HG03521 (cell line): ENCODE results near the gene CXCL5.
"Not testable (repeated sequence)": the region's sequence is repeated elsewhere in the genome, so short reads cannot be mapped to it uniquely, and the experiment has no call there.

ENCODE experiments used
- ATAC-seq: cut with Tn5 transposase; IDR thresholded peaks from one replicate; pipeline ENCODE4 v1.9.1; 2021; ENCODE audit warnings: mild to moderate bottlenecking, moderate library complexity; ENCODE audit not compliant: unreplicated experiment

The CXCL5 gene

DNA sequence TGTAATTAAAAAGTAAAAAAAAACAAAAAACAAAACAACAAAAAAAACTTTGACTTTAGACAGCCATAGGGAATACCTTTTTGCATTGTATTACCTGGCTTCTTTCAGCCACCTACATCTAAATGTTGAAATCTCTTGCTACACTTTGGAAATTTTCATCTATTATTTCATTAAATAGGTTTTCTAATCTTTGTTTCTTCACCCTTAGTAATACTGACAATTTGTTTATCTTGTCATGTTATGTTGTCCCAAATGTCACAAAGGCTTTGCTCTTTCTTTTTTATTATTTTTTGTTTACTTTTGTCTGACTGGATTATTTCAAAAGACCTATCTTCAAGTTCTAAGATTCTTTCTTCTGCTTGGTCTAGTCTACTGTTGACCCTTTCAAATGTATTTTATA lies 24.1 kb downstream of the CXCL5 start:
- ATAC-seq = no peak

DNA sequence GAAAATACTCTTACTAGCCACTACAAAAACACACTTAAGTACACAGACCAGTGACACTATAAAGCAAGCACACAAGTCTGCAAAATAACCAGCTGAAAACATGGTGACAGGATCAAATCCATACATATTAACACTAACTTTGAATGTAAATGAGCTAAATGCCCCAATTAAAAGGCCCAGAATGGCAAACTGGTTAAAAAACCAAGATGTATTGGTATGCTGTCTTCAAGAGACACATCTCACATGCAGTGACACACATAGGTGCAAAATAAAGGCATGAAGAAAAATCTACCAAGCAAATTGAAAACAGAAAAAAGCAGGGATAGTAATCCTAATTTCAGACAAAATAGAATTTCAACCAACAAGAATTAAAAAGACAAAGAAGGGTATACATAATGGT lies 27.5 kb downstream of the CXCL5 start:
- ATAC-seq = no peak

DNA sequence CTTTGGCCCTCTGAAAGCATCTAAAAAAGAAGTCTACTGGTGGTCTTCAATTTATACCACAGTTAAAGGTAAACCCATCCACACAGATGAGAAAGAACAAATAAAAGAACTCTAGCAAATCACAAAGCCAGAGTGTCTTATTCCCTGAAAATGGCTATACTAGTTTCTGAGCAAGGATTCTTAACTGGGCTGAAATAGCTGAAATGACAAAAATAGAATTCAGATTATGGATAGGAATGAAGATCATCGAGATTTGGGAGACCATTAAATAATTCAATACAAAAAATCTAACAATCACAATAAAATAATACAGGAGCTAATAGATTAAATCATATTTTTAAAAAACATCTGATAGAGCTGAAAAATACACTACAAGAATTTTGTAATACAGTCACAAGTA lies 28.5 kb downstream of the CXCL5 start:
- no peak for ATAC-seq

DNA sequence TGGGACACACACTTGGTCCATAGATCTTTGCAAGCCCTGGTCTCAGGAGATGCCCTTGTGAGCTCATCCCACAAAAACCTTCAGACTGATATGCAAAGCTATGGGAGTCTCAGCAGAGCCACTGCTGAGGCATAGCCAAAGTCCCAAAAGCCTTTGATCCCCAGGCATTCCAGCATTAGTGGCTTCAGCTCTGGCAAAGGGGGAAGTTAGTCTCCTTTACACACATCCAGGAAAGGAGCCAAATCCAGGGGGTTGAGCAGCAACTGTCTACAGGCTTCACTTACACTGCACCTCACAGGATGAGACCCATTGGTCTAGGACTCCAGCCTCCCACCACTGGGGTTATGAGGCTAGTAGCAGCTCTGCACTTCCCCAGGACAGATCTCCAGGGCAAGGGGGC lies 30.6 kb downstream of the CXCL5 start:
- no peak for ATAC-seq

DNA sequence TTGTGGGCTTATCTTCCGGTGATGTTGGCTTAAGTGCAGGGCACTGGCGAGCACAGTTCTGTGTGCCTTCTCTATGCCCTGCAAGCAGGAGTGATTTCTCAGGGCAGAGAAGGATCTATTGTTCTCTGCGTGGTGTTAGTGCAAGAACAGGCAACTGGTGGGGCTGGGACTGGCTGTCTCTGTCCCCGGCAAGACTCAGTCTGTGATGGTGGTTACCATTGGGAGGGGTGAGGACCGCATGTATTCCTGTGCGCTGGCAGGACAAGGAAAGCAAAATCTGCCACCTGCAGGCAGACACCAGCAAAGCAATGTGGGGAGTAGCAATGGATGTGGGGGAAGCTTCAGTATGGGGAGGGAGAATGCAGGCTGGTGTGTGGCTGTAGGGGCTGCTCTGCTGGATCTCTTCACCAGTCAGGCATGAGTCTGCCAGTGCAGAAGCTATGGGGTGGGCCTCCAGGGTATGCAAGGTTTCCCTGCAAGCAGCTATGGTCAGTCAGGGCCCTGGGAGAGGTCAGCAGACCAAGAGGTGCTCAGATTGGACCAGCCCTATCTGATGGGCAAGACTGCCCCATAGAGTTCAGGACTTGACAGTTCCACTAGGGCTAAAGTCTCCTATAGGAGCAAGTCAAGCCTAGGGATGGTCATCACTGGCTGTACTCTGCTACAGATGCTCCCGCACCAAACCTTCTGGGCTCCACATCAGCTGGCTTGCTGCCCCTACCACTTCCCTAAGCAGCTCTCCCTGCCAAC lies 33.4 kb downstream of the CXCL5 start:
- ATAC-seq = no peak

DNA sequence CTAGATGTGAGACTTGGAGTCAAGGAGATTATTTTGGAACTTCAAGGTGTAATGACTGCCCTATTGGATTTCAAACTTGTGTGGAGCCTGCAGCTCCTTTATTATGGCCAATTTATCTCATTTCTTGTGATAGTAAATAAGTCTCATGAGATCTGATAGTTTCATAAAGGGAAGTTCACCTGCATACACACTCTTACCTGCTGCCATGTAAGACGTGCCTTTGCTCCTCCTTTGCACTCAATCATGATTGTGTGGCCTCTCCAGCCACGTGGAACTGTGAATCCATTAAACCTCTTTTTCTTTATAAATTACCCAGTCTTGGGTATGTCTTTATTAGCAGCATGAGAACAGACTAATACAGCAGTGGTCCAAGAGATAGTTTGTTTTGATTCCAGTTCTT lies 35.8 kb downstream of the CXCL5 start:
- no peak for ATAC-seq

DNA sequence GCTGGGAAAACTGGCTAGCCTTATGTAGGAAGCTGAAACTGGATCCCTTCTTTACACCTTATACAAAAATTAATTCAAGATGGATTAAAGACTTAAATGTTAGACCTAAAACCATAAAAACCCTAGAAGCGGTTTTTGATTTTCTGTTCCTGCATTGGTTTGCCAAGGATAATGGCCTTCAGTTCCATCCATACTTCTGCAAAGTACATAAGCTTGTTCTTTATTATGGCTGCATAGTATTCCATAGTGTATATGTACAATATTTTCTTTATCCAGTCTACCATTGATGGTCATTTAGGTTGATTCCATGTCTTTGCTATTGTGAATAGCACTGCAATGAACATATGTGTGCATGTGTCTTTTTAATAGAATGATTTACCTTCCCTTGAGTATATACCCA lies 39.4 kb downstream of the CXCL5 start:
- ATAC-seq = not testable (repeated sequence)

DNA sequence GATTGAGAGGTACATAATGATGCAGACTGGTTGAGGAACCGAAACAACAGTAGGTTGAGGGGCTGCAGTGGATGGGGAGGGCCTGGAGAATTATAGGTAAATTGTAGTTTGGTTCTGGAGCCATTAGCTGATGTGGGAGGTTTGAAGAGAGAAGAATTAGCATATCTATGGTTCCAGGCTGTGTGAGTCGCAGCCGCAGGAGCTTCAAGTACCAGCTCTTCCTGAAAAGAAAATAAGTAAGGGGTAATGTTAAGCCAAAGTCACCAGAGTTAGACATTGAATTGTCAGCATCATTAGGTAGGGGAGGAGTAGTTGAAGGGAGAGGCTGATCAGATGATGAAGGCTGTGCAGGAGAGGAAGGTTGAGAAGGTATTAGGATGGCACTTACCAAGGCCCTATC lies 46.1 kb downstream of the CXCL5 start:
- ATAC-seq = no peak

DNA sequence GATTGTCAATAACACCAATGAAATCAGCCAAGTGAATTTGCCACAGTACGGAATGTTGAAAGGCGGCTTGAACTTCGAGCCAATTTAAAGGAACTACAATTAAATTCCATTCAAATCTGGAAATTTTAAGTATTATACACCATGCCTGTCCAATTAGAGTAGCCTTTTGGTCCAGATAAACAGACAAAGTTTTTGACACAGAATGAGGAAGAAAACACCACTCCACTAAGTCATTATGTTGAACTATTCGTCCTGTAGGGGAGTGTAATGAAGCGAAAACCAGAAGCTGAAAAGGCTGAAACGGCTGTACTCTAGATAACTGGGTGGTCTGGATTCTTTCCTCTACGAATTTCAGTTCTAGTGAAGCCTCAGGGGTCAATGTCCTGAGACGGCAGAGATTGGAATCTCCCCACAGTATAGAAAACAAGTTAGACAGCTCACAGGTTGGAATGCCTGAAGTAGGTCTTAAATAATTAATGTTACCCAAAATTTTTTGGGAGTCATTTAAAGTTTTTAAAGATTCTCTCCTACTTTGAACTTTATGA lies 48.0 kb downstream of the CXCL5 start:
- ATAC-seq = not testable (repeated sequence)

DNA sequence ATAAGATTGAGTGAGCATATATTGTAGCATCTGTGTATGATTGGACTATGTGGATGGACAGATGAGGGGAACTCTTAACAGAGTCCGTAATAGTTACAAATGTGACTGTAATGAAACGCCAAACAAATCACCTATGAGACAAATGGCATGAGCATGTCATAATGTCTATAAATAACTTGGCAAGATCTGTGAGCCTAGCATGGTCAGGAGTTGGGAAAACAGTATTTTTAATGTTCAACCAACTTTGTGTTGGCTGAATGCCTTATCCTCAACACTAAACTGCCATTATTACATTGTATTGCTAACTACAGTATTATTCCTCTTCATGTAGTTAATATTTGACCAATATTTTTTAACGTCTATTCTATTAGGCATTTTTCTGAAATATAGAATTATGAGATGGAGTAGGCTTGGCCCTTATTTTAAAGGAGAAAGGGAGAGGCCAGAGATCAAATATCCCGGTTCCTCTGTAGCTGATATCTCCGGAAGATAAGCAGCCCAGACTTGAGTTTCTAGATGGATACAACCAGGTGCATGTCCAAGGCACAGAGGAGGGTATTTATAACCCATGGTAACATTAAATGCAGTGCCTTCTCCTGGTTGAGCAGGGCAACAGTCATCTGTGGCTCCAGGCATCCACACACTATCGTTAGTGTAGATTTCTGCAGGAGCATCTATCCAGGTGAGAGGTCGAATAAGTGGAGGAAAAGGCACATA lies 49.3 kb downstream of the CXCL5 start:
- no peak for ATAC-seq

DNA sequence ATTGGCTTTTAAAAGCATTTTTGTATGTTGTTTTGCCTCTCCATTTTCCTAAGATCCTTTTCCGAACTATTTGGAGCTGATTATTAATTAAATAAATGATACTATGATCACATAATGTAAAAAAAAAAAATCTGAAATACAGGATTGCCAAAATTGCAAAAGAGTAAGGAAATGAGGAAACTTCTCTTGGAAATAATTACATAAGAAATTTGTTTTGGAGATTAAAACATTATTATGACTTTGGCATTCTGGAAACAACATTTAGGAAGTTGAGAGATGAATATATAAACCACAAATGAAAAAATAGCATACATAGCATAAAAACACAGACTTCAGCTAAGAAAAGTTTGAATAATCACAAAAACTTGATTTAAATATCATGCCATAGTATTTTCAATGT lies 50.2 kb downstream of the CXCL5 start:
- ATAC-seq = no peak

DNA sequence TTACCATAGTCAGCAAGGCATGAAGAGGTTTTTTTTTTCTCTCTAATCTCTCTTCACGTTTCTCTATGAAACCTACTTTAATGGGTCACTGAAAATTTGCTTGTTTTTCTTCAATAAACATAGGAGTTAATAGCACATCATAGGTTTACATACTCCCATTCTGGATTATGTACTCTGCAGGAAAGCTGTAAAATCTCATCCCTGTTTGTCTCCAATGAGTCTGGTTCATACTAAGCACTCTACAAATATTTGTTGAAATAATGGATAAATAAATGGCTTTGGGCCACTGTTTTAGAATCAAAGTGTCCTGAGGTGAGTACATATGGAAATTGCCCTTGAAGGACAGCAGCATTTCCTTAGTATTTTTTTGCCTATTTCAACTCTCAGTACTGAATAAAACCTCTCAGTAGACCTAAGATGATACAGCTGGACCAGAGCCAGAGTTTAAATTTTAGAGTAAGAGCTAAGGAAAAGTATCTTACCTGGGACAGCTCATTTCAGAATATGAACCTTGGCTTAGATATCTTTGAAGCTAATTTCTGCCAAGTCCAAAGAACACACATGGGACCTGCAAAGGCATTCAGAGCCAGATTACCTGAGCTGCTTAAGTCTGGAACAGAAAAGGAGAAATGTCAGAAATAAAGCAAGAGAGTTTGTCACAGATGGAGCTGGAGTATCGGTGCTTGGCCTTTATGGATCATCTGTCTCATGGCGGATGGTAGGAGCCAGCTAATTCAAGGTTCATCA lies 51.1 kb downstream of the CXCL5 start:
- no peak for ATAC-seq

DNA sequence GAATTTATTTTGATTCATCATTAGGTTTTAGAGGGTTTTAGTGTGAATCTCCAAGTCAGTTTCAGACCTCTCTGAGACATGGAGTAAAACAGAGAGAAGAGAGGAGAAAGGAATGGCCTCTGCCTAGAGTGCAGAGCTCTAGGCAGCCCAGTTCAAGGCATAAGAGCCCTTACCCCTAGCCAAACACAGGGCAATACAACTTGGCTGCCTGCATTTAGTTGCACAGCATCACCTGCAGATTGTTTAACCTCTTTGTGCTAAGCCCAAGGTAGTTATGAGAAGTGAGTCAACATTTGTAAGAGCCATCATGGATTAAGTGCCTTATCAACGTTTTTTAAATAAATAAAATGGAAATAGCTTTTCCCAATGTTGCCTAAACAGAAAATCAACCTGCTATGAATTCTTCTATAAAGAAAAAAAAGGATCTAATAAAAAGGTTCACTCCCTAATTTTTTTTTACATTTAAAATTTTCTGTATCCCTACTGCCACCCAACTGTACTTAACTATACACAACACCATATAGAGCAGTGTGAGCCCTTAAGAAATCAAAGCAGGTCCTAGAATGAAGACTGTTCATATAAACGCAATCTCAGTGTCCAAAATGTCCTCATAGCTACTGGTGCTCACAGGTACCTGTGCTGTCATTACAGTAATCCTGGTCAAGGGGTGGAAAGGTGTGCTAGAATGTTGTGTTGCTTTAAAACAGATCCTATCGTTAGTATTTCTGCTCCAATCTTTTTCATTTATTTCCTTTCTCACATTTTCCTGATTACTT lies 52.6 kb downstream of the CXCL5 start:
- ATAC-seq = no peak
